ENCODE results near the gene DNASE2. TPM values are rescaled to one million over a fixed set of nuclear protein-coding genes. Genes with fewer than 3 reads are reported as not detected.

Gene DNASE2
- total and polyA plus RNA-seq, 11 donors: 11.7 to 41.1 (median 23.3) TPM

DNA sequence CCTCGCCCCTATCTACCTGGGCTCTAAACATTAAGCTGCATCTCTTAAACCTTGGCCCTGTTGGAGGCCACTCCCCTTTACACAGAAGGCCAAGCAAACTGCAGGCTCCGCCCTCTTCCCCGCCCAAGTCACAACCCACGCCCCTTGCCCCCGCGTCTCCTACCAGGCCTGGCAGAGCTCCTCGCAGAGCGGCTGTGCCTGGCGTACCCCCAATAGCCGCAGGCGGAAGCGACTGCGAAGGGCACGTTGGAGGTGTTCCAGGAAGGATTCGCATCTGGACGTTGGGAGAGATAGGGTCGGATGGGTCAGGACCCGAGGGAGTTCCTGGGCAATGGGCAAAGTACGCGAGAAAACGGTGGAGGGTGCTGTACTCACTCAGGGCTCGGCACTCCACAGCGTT, 52.8 kb downstream of the DNASE2 start:
- Histone ChIP-seq H3K27me3 (peaks cover 33 to 97% (median 80%) of the 10 kb centered on the region in 9 donors), H3K9me3 (no peaks in the 10 kb centered on the region), H3K27ac (no peak overlapping the region), H3K4me3 (no peak overlapping the region), H3K4me1 (peaks cover 0 to 23% (median 4%) of the 10 kb centered on the region in 12 donors), H3K36me3 (no peaks in the 10 kb centered on the region)
- no peak for ATAC-seq
- 5 to 19% (median 6%) methylated on average over 3 to 23 of the region's 23 CpGs for WGBS, 4 donors
- intact Hi-C loops (cut with DNase I): no loop called here
- TF ChIP-seq POLR2A (IDR thresholded peaks at IDR 0.05): no peak
- TF ChIP-seq, protein P1, sequence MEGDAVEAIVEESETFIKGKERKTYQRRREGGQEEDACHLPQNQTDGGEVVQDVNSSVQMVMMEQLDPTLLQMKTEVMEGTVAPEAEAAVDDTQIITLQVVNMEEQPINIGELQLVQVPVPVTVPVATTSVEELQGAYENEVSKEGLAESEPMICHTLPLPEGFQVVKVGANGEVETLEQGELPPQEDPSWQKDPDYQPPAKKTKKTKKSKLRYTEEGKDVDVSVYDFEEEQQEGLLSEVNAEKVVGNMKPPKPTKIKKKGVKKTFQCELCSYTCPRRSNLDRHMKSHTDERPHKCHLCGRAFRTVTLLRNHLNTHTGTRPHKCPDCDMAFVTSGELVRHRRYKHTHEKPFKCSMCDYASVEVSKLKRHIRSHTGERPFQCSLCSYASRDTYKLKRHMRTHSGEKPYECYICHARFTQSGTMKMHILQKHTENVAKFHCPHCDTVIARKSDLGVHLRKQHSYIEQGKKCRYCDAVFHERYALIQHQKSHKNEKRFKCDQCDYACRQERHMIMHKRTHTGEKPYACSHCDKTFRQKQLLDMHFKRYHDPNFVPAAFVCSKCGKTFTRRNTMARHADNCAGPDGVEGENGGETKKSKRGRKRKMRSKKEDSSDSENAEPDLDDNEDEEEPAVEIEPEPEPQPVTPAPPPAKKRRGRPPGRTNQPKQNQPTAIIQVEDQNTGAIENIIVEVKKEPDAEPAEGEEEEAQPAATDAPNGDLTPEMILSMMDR (IDR thresholded peaks at IDR 0.05): no peak
- DNase-seq: no peak

DNA sequence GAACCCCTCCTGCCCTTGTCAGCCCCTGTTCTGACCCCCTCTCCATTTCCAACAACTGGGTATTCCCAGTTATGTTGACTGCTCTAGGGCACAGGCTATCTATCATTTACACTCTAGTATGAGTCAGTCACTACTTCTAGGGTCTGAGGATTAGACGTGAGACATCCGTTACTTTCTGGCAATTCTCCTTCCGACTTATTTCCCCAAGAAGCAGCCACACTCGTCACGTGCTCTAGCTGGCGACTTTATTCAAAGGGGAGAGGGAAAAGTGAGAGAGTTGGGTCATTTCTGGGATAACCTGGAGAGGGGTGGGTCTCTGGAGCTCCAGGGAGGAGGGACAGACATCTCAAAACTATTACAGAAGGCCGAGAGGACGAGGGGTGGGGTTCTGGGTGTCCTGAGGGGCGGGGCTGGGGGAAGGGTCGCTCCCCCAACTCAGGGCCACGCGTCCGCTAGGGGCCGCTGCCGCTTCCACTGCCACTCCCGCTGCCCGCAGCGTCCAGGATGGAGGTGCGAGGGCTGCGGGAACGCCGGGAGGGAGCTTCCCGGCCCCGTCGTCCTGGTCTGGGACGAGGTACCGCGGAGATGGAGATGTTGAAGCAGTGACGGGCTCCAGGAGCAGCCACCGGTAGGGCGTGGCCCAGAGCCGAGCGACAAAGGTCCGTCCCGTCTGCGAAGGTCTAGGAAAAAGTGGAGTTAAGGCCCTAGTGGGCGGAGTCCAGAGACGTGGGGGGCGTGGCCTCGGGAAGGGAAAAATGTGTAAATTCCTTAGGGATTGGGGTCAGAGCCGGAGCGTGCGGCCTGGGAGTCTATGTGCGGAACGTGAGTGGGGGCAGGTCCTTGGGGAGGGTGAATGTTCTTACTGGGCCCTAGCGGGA, 55.8 kb downstream of the DNASE2 start:
- TF ChIP-seq, protein P1 (IDR thresholded peaks at IDR 0.05): peak in 5 of 12 donors; percentile 6 to 39 (median 29)
- no peak for TF ChIP-seq POLR2A (IDR thresholded peaks at IDR 0.05)
- WGBS, 4 donors: 4 to 7% (median 6%) methylated on average over 46 of the region's 46 CpGs
- Histone ChIP-seq H3K4me3 (no peak overlapping the region), H3K27ac (no peak overlapping the region), H3K27me3 (peaks cover 18 to 70% (median 57%) of the 10 kb centered on the region in 9 donors), H3K4me1 (peaks cover 0 to 11% (median 0%) of the 10 kb centered on the region in 12 donors), H3K36me3 (no peaks in the 10 kb centered on the region), H3K9me3 (peaks cover 0 to 5% (median 0%) of the 10 kb centered on the region in 12 donors)
- ATAC-seq (no peak), DNase-seq (no peak)
- intact Hi-C loops (cut with DNase I): no loop called here

Small RNA genes within 50 kb of the gene (microRNA-seq; reads per million reads assigned to microRNA genes)
- 0 reads per million in 4 donors for gene MIR5695
- 0 reads per million in 4 donors for gene MIR6794

Other genes starting within 250 kb of the DNASE2 start
- 100 to 1,000 TPM in 1 of 9 donors, 10 to 100 TPM in 8; 16.0 to 135 (median 30.7) TPM for gene MAN2B1, start 214.7 kb downstream of the DNASE2 start, total RNA-seq
- gene MAN2B1, start 214.7 kb downstream of the DNASE2 start, polyA plus RNA-seq: 10 to 100 TPM; 18.6 to 23.0 TPM
- 1 to 10 TPM; 6.0 to 9.2 (median 7.8) TPM for gene WDR83, start 214.6 kb downstream of the DNASE2 start, total RNA-seq
- gene WDR83, start 214.6 kb downstream of the DNASE2 start, polyA plus RNA-seq: 10 to 100 TPM; 12.3 to 13.0 TPM
- 100 to 1,000 TPM in 1 of 9 donors, 10 to 100 TPM in 8; 47.6 to 121 (median 54.6) TPM for gene DHPS, start 199.6 kb downstream of the DNASE2 start, total RNA-seq
- 10 to 100 TPM; 57.2 to 57.6 TPM for gene DHPS, start 199.6 kb downstream of the DNASE2 start, polyA plus RNA-seq
- not detected for gene GNG14, start 193.5 kb downstream of the DNASE2 start, total RNA-seq
- not detected for gene GNG14, start 193.5 kb downstream of the DNASE2 start, polyA plus RNA-seq
- gene FBXW9, start 184.8 kb downstream of the DNASE2 start, total RNA-seq: 1 to 10 TPM; 1.5 to 3.6 (median 2.4) TPM
- 1 to 10 TPM; 1.0 to 5.0 TPM for gene FBXW9, start 184.8 kb downstream of the DNASE2 start, polyA plus RNA-seq
- gene TNPO2, start 157.5 kb downstream of the DNASE2 start, total RNA-seq: 10 to 100 TPM; 33.7 to 57.4 (median 42.6) TPM
- 10 to 100 TPM; 18.0 to 29.2 TPM for gene TNPO2, start 157.5 kb downstream of the DNASE2 start, polyA plus RNA-seq
- gene TRIR, start 146.8 kb downstream of the DNASE2 start, total RNA-seq: 100 to 1,000 TPM in 6 of 9 donors, 10 to 100 TPM in 3; 90.4 to 305 (median 118) TPM
- gene TRIR, start 146.8 kb downstream of the DNASE2 start, polyA plus RNA-seq: 100 to 1,000 TPM; 226 to 234 TPM
- gene GET3, start 144.0 kb downstream of the DNASE2 start, total RNA-seq: 10 to 100 TPM; 54.3 to 81.5 (median 61.8) TPM
- gene GET3, start 144.0 kb downstream of the DNASE2 start, polyA plus RNA-seq: 100 to 1,000 TPM in 1 of 2 donors, 10 to 100 TPM in 1; 76.3 to 133 TPM
- not detected for gene BEST2, start 129.7 kb downstream of the DNASE2 start, total RNA-seq
- not detected for gene BEST2, start 129.7 kb downstream of the DNASE2 start, polyA plus RNA-seq
- gene HOOK2, start 105.9 kb downstream of the DNASE2 start, total RNA-seq: 10 to 100 TPM; 45.5 to 90.1 (median 62.6) TPM
- gene HOOK2, start 105.9 kb downstream of the DNASE2 start, polyA plus RNA-seq: 10 to 100 TPM; 29.9 to 83.5 TPM
- gene JUNB, start 90.0 kb downstream of the DNASE2 start, total RNA-seq: 100 to 1,000 TPM in 4 of 9 donors, 10 to 100 TPM in 5; 19.6 to 205 (median 67.6) TPM
- gene JUNB, start 90.0 kb downstream of the DNASE2 start, polyA plus RNA-seq: 10 to 100 TPM; 29.6 to 52.9 TPM
- gene PRDX2, start 79.6 kb downstream of the DNASE2 start, total RNA-seq: 1,000 to 10,000 TPM in 2 of 9 donors, 100 to 1,000 TPM in 7; 435 to 1,432 (median 684) TPM
- 100 to 1,000 TPM; 544 to 645 TPM for gene PRDX2, start 79.6 kb downstream of the DNASE2 start, polyA plus RNA-seq
- 1 to 10 TPM in 7 of 9 donors, not detected in 2; 1.2 to 6.8 (median 2.2) TPM for gene THSD8, start 79.4 kb downstream of the DNASE2 start, total RNA-seq
- gene THSD8, start 79.4 kb downstream of the DNASE2 start, polyA plus RNA-seq: 1 to 10 TPM in 1 of 2 donors, under 1 TPM in 1; 0.35 to 3.2 TPM
- gene RNASEH2A, start 74.9 kb downstream of the DNASE2 start, total RNA-seq: 1 to 10 TPM in 8 of 9 donors, under 1 TPM in 1; 0.63 to 7.6 (median 4.0) TPM
- gene RNASEH2A, start 74.9 kb downstream of the DNASE2 start, polyA plus RNA-seq: 1 to 10 TPM; 1.3 to 8.6 TPM
- gene RTBDN, start 46.9 kb downstream of the DNASE2 start, total RNA-seq: not detected
- not detected for gene RTBDN, start 46.9 kb downstream of the DNASE2 start, polyA plus RNA-seq
- 1 to 10 TPM in 2 of 9 donors, under 1 TPM in 4, not detected in 3; 0.27 to 1.7 (median 0.31) TPM for gene MAST1, start 42.9 kb downstream of the DNASE2 start, total RNA-seq
- gene MAST1, start 42.9 kb downstream of the DNASE2 start, polyA plus RNA-seq: under 1 TPM; 0.15 to 0.37 TPM
- gene KLF1, start 5.8 kb upstream of the DNASE2 start, total RNA-seq: under 1 TPM in 2 of 9 donors, not detected in 7; 0.19 to 0.25 TPM
- gene KLF1, start 5.8 kb upstream of the DNASE2 start, polyA plus RNA-seq: not detected
- 100 to 1,000 TPM in 1 of 9 donors, 10 to 100 TPM in 8; 29.8 to 105 (median 46.7) TPM for gene GCDH, start 9.7 kb upstream of the DNASE2 start, total RNA-seq
- gene GCDH, start 9.7 kb upstream of the DNASE2 start, polyA plus RNA-seq: 100 to 1,000 TPM in 1 of 2 donors, 10 to 100 TPM in 1; 28.7 to 107 TPM
- under 1 TPM in 1 of 9 donors, not detected in 8; 0.24 TPM for gene SYCE2, start 37.8 kb upstream of the DNASE2 start, total RNA-seq
- under 1 TPM in 1 of 2 donors, not detected in 1; 0.06 TPM for gene SYCE2, start 37.8 kb upstream of the DNASE2 start, polyA plus RNA-seq
- 10 to 100 TPM; 35.0 to 49.6 (median 40.6) TPM for gene FARSA, start 52.3 kb upstream of the DNASE2 start, total RNA-seq
- gene FARSA, start 52.3 kb upstream of the DNASE2 start, polyA plus RNA-seq: 100 to 1,000 TPM in 1 of 2 donors, 10 to 100 TPM in 1; 37.3 to 104 TPM
- 100 to 1,000 TPM; 231 to 816 (median 380) TPM for gene CALR, start 57.2 kb upstream of the DNASE2 start, total RNA-seq
- 100 to 1,000 TPM; 227 to 771 TPM for gene CALR, start 57.2 kb upstream of the DNASE2 start, polyA plus RNA-seq
- 100 to 1,000 TPM; 130 to 272 (median 161) TPM for gene RAD23A, start 64.4 kb upstream of the DNASE2 start, total RNA-seq
- 100 to 1,000 TPM; 186 to 212 TPM for gene RAD23A, start 64.4 kb upstream of the DNASE2 start, polyA plus RNA-seq
- gene GADD45GIP1, start 75.8 kb upstream of the DNASE2 start, total RNA-seq: 10 to 100 TPM; 17.2 to 63.6 (median 27.2) TPM
- 100 to 1,000 TPM in 1 of 2 donors, 10 to 100 TPM in 1; 64.9 to 119 TPM for gene GADD45GIP1, start 75.8 kb upstream of the DNASE2 start, polyA plus RNA-seq
- 10 to 100 TPM in 4 of 9 donors, 1 to 10 TPM in 5; 2.9 to 13.6 (median 9.0) TPM for gene DAND5, start 88.1 kb upstream of the DNASE2 start, total RNA-seq
- gene DAND5, start 88.1 kb upstream of the DNASE2 start, polyA plus RNA-seq: 1 to 10 TPM; 1.4 to 4.7 TPM
- 100 to 1,000 TPM in 8 of 9 donors, 10 to 100 TPM in 1; 81.4 to 147 (median 122) TPM for gene NFIX, start 114.0 kb upstream of the DNASE2 start, total RNA-seq
- gene NFIX, start 114.0 kb upstream of the DNASE2 start, polyA plus RNA-seq: 10 to 100 TPM; 42.1 to 55.2 TPM
- gene LYL1, start 221.4 kb upstream of the DNASE2 start, total RNA-seq: 10 to 100 TPM in 3 of 9 donors, 1 to 10 TPM in 6; 5.2 to 19.1 (median 8.3) TPM
- 1 to 10 TPM; 7.7 to 8.4 TPM for gene LYL1, start 221.4 kb upstream of the DNASE2 start, polyA plus RNA-seq
- gene TRMT1, start 235.3 kb upstream of the DNASE2 start, total RNA-seq: 10 to 100 TPM; 15.1 to 22.6 (median 16.2) TPM
- gene TRMT1, start 235.3 kb upstream of the DNASE2 start, polyA plus RNA-seq: 10 to 100 TPM; 26.4 to 32.4 TPM
- gene NACC1, start 236.8 kb upstream of the DNASE2 start, total RNA-seq: 10 to 100 TPM; 28.7 to 88.2 (median 41.8) TPM
- 10 to 100 TPM; 49.6 to 74.2 TPM for gene NACC1, start 236.8 kb upstream of the DNASE2 start, polyA plus RNA-seq

Measured in heart left ventricle (tissue), 16 donors.